Esophagus muscularis mucosa (tissue), 4 donors: ENCODE measurements around the gene USP12. TPM values are rescaled to one million over a fixed set of nuclear protein-coding genes. Genes with fewer than 3 reads are reported as not detected.
"Not testable (repeated sequence)": the region's sequence is repeated elsewhere in the genome, so short reads cannot be mapped to it uniquely, and the experiment has no call there.

Source experiments
- DNase-seq: peaks from one replicate; pipeline ENCODE4 v3.0.0-alpha.2; 2017; ENCODE audit errors: extremely low spot score
- H3K27ac ChIP-seq, 4 donors: fragments of 200-600 bp; sonication (generic); replicated peaks in 1 of 4; 1 replicate in 3 of 4; 2 replicates in 1 of 4; pipeline ENCODE4 v1.5.1; 2016 to 2019; ENCODE audit warnings: mild to moderate bottlenecking in 1 of 4
- H3K27me3 ChIP-seq, 4 donors: fragments of 200-600 bp; sonication (generic); one replicate each; pipeline versions ENCODE4 v1.5.1 to v1.6.0; 2016 to 2019
- H3K36me3 ChIP-seq, 4 donors: fragments of 200-600 bp; sonication (generic); one replicate each; pipeline ENCODE4 v1.5.1; 2016 to 2019
- H3K4me1 ChIP-seq, 4 donors: fragments of 200-600 bp; sonication (generic); one replicate each; pipeline ENCODE4 v1.5.1; 2016 to 2019
- H3K4me3 ChIP-seq, 4 donors: fragments of 200-600 bp; sonication (generic); 1 replicate in 2 of 4; 2 replicates in 2 of 4; pipeline ENCODE4 v1.5.1; 2016 to 2019; ENCODE audit warnings: mild to moderate bottlenecking in 4 of 4, moderate library complexity in 1 of 4
- H3K9me3 ChIP-seq, 4 donors: fragments of 200-600 bp; sonication (generic); 1 replicate in 3 of 4; 2 replicates in 1 of 4; pipeline ENCODE4 v1.5.1; 2016 to 2019
- CTCF ChIP-seq, 3 experiments: fragments of 200-600 bp in 2 of 3; fragments of 450-650 bp in 1 of 3; sonication (generic) in 2 of 3; IDR thresholded peaks; one replicate each; pipeline ENCODE4 v1.5.1; 2017 to 2019; ENCODE audit warnings: antibody characterized with exemption in 3 of 3, mild to moderate bottlenecking in 2 of 3, moderate library complexity in 1 of 3
- EP300 ChIP-seq: sonication (generic); formaldehyde crosslinking; IDR thresholded peaks from one replicate; pipeline ENCODE4 v1.6.1; 2017; ENCODE audit warnings: antibody characterized with exemption
- POLR2A ChIP-seq: fragments of 450-650 bp; IDR thresholded peaks from one replicate; pipeline ENCODE4 v1.6.1; 2017; ENCODE audit warnings: antibody characterized with exemption, moderate library complexity, mild to moderate bottlenecking, low read depth
- POLR2AphosphoS5 ChIP-seq, 2 donors: sonication (generic); formaldehyde crosslinking; IDR thresholded peaks; one replicate each; pipeline ENCODE4 v1.6.1; 2017; ENCODE audit warnings: antibody characterized with exemption in 2 of 2
- WGBS: methylation state at CpG from one replicate; pipeline ENCODE4 v1.1.5; 2018; 5-methylcytosine and 5-hydroxymethylcytosine counted together
- intact Hi-C: fragments of 100-400 bp; cut with DNase I; formaldehyde crosslinking; loops from one replicate; pipeline ENCODE4 v1.15.1; 2023
- total RNA-seq, 4 donors: library from RNA; depleted of rRNA; stranded (reverse); fragments of >200 nt; gene quantifications; one replicate each; pipeline versions ENCODE4 v1.1.0 to v1.2.1, GENCODE V29; 2016

The USP12 gene
- total RNA-seq, 4 donors from 2014 or later: 55.6 to 107 (median 87.3) TPM

GRCh38 chr13:27076421-27076820, 95.2 kb downstream of the USP12 start:
- Histone ChIP-seq H3K27ac (peak overlapping the region in 1 of 4 donors; percentile 20), H3K36me3 (peaks cover 0 to 41% (median 11%) of the 10 kb centered on the region in 4 donors), H3K27me3 (no peaks in the 10 kb centered on the region), H3K9me3 (no peaks in the 10 kb centered on the region), H3K4me1 (peaks cover 16 to 59% (median 53%) of the 10 kb centered on the region in 4 donors), H3K4me3 (no peak overlapping the region)
- no peak for DNase-seq
- intact Hi-C loops: no loop called here
- TF ChIP-seq CTCF (IDR thresholded peaks at IDR 0.05) (no peak), EP300 (no peak), POLR2A (no peak), POLR2AphosphoS5 (IDR thresholded peaks at IDR 0.05) (no peak)

GRCh38 chr13:27073186-27073585, 98.4 kb downstream of the USP12 start:
- no peak for DNase-seq
- no peaks in the 10 kb centered on the region for H3K27me3 ChIP-seq
- H3K4me3 ChIP-seq: no peak overlapping the region
- intact Hi-C loops: no loop called here
- peak overlapping the region in 1 of 4 donors; percentile 5 for H3K27ac ChIP-seq
- 69% methylated on average over 1 of the region's 1 CpG for WGBS
- peaks cover 7 to 54% (median 23%) of the 10 kb centered on the region in 4 donors for H3K36me3 ChIP-seq
- TF ChIP-seq CTCF (IDR thresholded peaks at IDR 0.05) (no peak), POLR2A (no peak), EP300 (no peak), POLR2AphosphoS5 (IDR thresholded peaks at IDR 0.05) (no peak)
- H3K9me3 ChIP-seq: no peaks in the 10 kb centered on the region
- peaks cover 16 to 38% (median 33%) of the 10 kb centered on the region in 4 donors for H3K4me1 ChIP-seq

DNA sequence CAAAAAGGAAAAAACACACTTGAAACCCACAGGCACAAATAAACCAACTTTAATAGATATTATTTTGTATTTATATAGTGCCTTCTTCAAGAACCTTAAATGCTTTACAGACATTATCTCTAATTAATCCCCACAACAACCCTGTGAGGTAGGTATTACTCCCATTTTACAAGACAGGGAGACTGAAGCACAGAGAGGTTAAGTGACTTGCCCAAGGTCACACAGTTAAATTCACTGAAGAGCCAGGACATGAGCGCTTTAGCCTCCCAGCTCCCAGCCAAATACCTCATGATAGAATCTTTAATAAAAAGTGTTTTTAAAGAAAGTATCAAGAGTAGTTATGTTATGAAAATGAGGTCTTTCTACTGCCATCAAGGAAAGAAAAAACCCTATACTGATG, 105.5 kb downstream of the USP12 start:
- intact Hi-C loops, H3K9me3 ChIP-seq, H3K27ac ChIP-seq, H3K4me3 ChIP-seq, H3K4me1 ChIP-seq, DNase-seq, H3K27me3 ChIP-seq: not testable (repeated sequence)
- WGBS: 100% methylated on average over 1 of the region's 1 CpG
- H3K36me3 ChIP-seq: peaks cover 7 to 38% (median 18%) of the 10 kb centered on the region in 4 donors

DNA sequence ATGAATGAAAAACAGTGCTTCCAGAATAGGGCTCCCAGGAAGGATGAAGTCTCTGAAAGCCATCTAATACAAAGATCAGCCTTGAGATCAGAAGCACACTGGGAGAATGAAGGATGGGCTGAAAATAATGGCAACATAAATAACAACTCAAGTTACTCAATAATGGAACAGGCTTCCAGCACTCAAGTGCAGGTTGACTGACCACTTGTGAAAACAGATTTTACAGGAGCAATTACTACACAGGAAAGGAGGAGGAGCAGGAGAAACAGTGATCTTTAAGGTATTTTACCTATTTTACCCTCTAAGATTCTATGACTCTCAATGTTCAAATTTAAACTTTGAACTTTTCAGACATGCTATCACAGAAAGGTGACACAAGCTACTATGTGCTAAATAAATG, 106.0 kb downstream of the USP12 start:
- H3K36me3 ChIP-seq: peaks cover 7 to 35% (median 17%) of the 10 kb centered on the region in 4 donors
- intact Hi-C loops: no loop called here
- TF ChIP-seq EP300 (no peak), CTCF (IDR thresholded peaks at IDR 0.05) (no peak), POLR2A (no peak), POLR2AphosphoS5 (IDR thresholded peaks at IDR 0.05) (no peak)
- H3K27me3 ChIP-seq: no peaks in the 10 kb centered on the region
- no peak overlapping the region for H3K27ac ChIP-seq
- H3K4me3 ChIP-seq: no peak overlapping the region
- no peak for DNase-seq
- H3K9me3 ChIP-seq: peaks cover 0 to 9% (median 5%) of the 10 kb centered on the region in 4 donors
- H3K4me1 ChIP-seq: peaks cover 0 to 6% (median 0%) of the 10 kb centered on the region in 4 donors

DNA sequence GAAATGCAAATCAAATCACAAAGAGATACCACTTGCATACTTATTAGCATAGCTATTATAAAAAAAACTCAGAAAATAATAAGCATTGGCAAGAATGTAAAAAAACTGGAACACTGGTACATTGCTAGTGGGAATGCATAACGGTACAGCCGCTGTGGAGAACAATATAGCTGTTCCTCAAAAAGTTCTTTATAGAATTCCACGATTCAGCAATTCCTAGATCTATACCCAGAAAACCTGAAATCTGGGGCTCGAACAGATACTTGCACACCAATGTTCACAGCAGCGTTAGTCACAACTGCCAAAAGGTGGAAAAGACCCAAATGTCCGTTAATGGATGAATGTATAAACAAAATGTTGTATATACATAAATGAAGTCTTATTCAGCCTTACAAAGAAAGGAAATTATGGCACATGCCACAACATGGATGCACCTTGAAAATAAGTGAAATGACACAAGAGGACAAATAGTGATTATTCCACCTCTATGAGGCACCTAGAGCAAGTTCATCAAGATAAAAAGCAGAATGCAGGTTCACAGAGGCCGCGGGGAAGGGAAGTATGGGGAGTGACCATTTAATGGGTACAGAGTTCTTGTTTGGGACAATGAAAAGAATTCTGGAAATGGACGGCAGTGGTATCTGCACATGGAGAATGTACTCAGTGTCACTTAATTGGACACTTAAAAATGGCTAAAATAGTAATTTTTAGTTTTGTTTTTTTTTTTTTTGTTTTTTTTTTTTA, 107.2 kb downstream of the USP12 start:
- Histone ChIP-seq H3K27me3 (no peaks in the 10 kb centered on the region), H3K27ac (no peak overlapping the region), H3K36me3 (peaks cover 7 to 23% (median 10%) of the 10 kb centered on the region in 4 donors), H3K9me3 (peaks cover 0 to 9% (median 5%) of the 10 kb centered on the region in 4 donors), H3K4me1 (peaks cover 0 to 6% (median 0%) of the 10 kb centered on the region in 4 donors), H3K4me3 (no peak overlapping the region)
- 78% methylated on average over 9 of the region's 9 CpGs for WGBS
- DNase-seq: no peak
- no peak for TF ChIP-seq CTCF (IDR thresholded peaks at IDR 0.05)
- TF ChIP-seq POLR2AphosphoS5 (IDR thresholded peaks at IDR 0.05): no peak
- intact Hi-C loops: no loop called here
